NOMO-1 (cell line): ENCODE data around the gene AKAP7.
"Not testable (repeated sequence)": the region's sequence is repeated elsewhere in the genome, so short reads cannot be mapped to it uniquely, and the experiment has no call there.

ENCODE experiments used
- DNase-seq, 2 experiments: peaks; one replicate each; lab custom pipeline; 2025; ENCODE audit not compliant: unreplicated experiment in 2 of 2; lab: John Stamatoyannopoulos, UW

AKAP7 gene

GRCh38 chr6:131288214-131288613 is 152.9 kb downstream of the AKAP7 start:
- no peak for DNase-seq

DNA sequence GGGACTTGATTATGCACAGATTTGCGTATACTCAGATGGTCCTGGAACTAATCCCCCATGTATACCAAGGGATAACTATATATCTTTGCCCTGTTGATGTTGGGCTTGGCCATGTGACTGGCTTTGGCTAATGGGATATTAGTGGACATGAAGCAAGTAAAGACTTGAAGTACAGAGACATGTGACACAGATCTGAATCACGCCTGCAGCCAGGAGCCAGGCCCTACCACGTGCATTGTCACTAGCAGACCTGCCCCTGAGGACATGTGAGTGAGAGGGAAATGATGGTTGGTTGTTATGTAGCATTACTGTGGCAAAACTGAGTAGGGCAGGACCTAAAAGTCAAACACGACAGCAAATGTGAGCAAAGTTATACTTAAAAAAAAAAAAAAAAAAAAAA is 155.7 kb downstream of the AKAP7 start:
- no peak for DNase-seq

DNA sequence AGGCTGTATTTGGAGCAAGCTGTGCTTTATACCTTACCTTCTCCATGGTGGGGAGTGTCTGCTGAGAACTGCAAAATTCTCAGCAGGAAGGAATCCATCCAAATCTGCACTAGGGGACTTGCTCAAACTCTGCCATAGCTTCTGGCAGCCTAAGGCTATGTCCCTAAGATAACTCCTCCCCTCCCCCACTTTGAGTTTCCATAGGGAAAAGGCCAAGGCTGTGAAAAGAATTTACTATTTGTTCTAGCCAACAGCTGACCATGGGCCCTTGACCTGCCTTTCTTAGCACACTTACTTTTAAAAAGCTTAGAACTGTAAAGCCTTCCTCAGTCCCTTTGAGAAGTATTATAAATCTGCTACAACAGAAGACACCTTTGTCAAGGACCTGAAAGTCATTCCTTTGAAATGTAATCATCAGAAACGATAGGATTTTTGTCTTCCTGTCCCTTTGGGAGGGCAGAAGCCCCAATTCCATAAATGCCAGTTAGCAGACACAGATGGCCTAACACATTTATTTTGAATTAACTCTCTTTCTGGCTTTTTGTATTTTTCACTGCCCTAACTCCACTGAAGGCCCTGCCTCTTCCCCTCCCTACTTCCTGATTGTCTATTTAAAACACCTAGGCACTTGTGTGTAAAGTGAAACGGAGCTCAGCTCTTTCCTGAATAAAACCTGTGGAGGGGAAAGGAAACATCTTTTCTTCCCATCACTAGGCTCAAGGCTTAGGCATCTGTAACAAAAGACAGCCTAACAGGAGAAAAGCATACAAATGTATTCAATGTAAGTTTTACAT is 157.1 kb downstream of the AKAP7 start:
- DNase-seq = peak in 1 of 2 experiments; percentile 18

GRCh38 chr6:131293472-131293911 is 158.2 kb downstream of the AKAP7 start:
- peak in 1 of 2 experiments; percentile 1 for DNase-seq

- DNase-seq = no peak
Observed at GRCh38 chr6:131295081-131295480, 159.8 kb downstream of the AKAP7 start.

DNA sequence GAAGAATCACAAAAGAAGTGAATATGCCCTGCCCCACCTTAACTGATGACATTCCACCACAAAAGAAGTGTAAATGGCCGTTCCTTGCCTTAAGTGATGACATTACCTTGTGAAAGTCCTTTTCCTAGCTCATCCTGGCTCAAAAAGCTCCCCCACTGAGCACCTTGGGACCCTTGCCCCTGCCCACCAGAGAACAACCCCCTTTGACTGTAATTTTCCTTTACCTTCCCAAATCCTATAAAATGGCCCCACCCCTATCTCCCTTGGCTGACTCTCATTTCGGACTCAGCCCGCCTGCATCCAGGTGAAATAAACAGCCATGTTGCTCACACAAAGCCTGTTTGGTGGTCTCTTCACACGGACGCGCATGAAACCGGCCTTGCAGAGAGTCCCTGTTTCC is 165.6 kb downstream of the AKAP7 start:
- not testable (repeated sequence) for DNase-seq

GRCh38 chr6:131303338-131303930 is 168.2 kb downstream of the AKAP7 start:
- DNase-seq = no peak

DNA sequence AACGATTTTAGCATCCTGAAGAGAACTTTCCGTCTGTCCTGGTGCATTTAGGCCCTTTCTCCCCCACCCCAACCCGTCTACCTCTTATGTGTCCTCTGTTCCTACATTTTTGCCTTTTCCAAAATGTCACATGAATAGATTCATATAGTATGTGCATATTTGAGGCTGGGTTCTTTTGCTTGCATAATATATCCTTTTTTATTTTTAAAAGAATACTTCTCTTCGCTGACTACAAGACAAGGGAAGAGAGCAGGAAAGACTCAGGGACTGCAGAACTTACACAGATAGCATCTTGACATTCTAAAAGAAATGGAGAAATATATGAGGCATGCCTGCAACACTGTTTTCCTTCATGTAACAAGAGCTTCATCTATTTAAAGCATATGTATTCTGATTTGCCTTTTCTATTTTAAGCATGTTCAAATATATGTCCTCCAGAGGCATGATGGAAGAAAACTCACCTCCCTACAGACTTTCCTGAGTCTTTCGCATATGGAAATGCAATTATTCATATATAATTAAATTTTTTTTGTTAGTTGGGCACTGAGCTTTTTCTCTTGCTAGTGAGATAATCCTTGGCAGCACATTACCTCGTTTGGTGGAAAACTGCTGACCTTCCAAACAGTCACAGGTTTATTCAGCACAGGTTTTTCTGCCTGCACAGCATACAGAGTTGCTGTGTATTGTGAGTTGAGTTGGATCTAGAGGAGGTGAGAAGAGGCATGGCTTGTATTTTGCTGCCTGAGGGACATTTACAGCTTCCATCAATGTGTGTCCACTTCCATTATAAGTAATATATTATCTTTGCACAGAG is 170.0 kb downstream of the AKAP7 start:
- DNase-seq = no peak

DNA sequence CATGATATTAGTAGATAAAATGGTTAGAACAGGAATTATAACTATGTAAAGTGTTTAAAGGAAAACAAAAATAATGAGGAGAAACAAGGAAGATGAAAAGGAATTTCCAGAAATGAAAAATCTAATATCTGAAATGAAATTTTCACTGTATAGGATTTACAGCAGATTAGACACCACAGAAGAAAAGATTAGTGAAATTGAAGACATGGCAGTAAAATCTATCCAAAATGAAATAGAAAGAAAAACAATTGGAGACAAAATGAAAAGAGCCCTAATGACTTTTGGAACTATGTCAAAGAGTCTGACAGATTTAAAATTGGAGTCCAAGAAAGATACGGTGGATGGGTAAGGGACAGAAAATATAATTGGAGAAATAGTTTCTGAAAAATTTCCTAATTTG is 174.2 kb downstream of the AKAP7 start:
- DNase-seq = no peak

DNA sequence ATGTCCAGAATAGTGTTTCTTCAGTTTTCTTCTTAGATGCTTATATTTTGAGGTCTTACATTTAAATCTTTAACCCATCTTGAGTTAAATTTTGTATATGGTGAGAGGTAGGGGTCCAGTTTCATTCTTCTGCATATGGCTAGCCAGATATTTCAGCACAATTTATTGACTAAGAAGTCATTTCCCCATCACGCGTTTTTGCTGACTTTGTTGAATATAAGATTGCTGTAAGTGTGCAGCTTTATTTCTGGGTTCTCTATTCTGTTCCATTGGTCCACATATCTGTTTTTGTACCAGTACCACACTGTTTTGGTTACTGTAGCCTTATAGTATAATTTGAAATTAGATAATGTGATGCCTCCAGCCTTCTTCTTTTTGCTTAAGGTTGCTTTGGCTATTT is 179.6 kb downstream of the AKAP7 start:
- DNase-seq = no peak

GRCh38 chr6:131316654-131317053 is 181.4 kb downstream of the AKAP7 start:
- no peak for DNase-seq

DNA sequence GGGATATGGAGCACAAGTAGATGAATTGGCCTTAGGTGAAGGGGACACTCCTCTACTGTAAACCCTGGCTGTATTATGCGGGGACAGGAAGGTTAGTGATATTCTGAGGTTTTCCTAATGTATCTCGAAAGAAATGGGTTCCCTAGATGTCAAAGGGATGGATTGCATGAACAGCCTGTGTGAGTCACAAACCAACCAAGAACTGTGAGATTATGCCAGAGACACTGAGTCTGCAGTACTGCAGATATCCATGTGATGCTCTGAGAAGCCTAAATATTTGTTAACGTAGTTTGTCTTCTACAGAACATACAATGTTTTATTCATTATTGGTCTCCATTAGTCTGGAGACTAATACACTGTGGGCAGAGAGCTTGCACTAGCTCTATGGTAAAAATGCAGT is 182.2 kb downstream of the AKAP7 start:
- DNase-seq = no peak

DNA sequence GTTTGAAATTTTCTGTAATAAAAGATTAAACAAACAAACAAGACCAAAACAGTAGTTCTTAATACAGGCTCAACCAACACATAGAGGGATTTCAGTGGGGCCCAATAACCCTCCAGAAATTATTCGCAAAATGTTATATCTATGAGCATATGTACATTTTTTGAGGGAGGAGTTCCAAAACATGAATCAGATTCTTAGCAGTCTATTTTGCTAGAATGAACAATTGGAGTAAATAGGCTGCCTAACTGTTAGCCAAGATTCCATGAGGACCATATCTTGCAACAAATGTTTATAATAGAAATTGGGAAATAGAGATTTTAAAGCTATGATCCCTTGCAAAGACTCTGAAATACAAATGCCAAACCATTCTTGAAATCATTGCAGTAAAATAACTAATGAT is 186.3 kb downstream of the AKAP7 start:
- DNase-seq = no peak

GRCh38 chr6:131322125-131322524 is 186.9 kb downstream of the AKAP7 start:
- no peak for DNase-seq

DNA sequence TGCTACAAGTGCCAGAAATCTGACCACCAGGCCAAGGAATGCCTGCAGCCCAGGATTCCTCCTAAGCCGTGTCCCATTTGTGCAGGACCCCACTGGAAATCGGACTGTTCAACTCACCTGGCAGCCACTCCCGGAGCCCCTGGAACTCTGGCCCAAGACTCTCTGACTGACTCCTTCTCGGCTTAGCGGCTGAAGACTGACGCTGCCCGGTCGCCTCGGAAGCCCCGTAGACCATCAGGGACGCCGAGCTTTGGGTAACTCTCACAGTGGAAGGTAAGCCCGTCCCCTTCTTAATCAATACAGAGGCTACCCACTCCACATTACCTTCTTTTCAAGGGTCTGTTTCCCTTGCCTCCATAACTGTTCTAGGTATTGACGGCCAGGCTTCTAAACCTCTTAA is 190.4 kb downstream of the AKAP7 start:
- DNase-seq = not testable (repeated sequence)

DNA sequence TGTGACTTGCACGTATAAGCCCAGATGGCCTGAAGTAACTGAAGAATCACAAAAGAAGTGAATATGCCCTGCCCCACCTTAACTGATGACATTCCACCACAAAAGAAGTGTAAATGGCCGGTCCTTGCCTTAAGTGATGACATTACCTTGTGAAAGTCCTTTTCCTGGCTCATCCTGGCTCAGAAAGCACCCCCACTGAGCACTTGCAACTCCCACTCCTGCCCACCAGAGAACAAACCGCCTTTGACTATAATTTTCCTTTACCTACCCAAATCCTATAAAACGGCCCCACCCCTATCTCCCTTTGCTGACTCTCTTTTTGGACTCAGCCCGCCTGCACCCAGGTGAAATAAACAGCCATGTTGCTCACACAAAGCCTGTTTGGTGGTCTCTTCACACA is 193.5 kb downstream of the AKAP7 start:
- DNase-seq = not testable (repeated sequence)

DNA sequence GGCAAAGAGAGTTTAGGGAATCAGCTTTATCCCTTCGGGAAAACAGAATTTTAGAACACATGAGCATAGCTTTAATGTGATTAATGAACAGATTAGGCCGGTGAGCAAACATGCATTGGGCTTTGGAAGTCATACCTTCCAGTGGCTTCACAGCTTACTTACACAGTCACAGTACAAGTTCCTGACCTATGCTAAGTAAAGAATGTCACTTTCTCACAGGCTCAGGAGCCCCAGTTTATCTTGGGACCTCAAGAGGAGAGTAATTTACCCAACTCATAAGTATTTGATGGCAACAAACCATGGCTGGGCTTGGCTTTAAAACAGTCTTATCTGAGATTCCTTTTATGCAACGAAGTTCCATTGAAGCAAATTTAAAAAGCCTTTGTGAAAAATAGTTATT is 195.9 kb downstream of the AKAP7 start:
- DNase-seq = no peak

GRCh38 chr6:131331873-131332781 is 196.9 kb downstream of the AKAP7 start:
- no peak for DNase-seq
